Endodermal cell (in vitro differentiated cells): ENCODE data around the gene JMJD6. TPM values are rescaled to one million over a fixed set of nuclear protein-coding genes. Genes with fewer than 3 reads are reported as not detected.
"Not testable (repeated sequence)": the region's sequence is repeated elsewhere in the genome, so short reads cannot be mapped to it uniquely, and the experiment has no call there.

ENCODE experiments used
- DNase-seq: peaks from one replicate; pipeline ENCODE4 v3.0.0-alpha.2; 2017
- H3K27ac ChIP-seq: 2 replicates; pipeline ENCODE4 v1.5.1; 2013; ENCODE audit warnings: mild to moderate bottlenecking, low read depth, low read length, moderate library complexity
- H3K27me3 ChIP-seq: 2 replicates; pipeline ENCODE4 v1.6.1; 2013; ENCODE audit warnings: mild to moderate bottlenecking, low read length, moderate library complexity; ENCODE audit not compliant: insufficient read depth, control insufficient read depth, poor library complexity, severe bottlenecking
- H3K36me3 ChIP-seq: 2 replicates; pipeline ENCODE4 v1.7.0; 2013; ENCODE audit warnings: mild to moderate bottlenecking, low read length, moderate library complexity; ENCODE audit not compliant: control insufficient read depth, insufficient read depth
- H3K4me1 ChIP-seq: one replicate; pipeline ENCODE4 v1.7.0; 2013; ENCODE audit warnings: low read length; ENCODE audit not compliant: control insufficient read depth, insufficient read depth
- H3K4me3 ChIP-seq: 2 replicates; pipeline ENCODE4 v1.5.1; 2013; ENCODE audit warnings: mild to moderate bottlenecking, low read length, moderate library complexity
- H3K9ac ChIP-seq: 2 replicates; pipeline ENCODE4 v1.6.1; 2013; ENCODE audit warnings: mild to moderate bottlenecking, low read length, moderate library complexity; ENCODE audit not compliant: poor library complexity, severe bottlenecking; ENCODE audit errors: extremely low read depth
- H3K9me3 ChIP-seq: 2 replicates; pipeline ENCODE4 v1.6.1; 2013; ENCODE audit warnings: mild to moderate bottlenecking, low read length, moderate library complexity; ENCODE audit not compliant: control insufficient read depth
- H3K27ac Mint-ChIP-seq: 2 replicates; pipeline ENCODE4 v1.8.0; 2020; ENCODE audit warnings: mixed read lengths
- H3K27me3 Mint-ChIP-seq: 2 replicates; pipeline ENCODE4 v1.8.0; 2021; ENCODE audit warnings: mild to moderate bottlenecking, mixed read lengths; ENCODE audit not compliant: insufficient read depth
- H3K36me3 Mint-ChIP-seq: 2 replicates; pipeline ENCODE4 v1.8.0; 2020; ENCODE audit warnings: low read depth, mixed read lengths
- H3K4me1 Mint-ChIP-seq: 2 replicates; pipeline ENCODE4 v1.8.0; 2020; ENCODE audit warnings: mixed read lengths
- H3K4me3 Mint-ChIP-seq: 2 replicates; pipeline ENCODE4 v1.8.0; 2020; ENCODE audit warnings: mild to moderate bottlenecking, moderate library complexity, mixed read lengths
- H3K9me3 Mint-ChIP-seq: 2 replicates; pipeline ENCODE4 v1.8.0; 2020; ENCODE audit warnings: mild to moderate bottlenecking, mixed read lengths
- CTCF ChIP-seq: fragments of 200-600 bp; sonication (generic); conservative IDR thresholded peaks from 2 replicates; pipeline ENCODE4 v1.5.0; 2021; ENCODE audit warnings: antibody characterized with exemption, mild to moderate bottlenecking
- WGBS, 2 experiments: methylation state at CpG; one replicate each; pipeline versions ENCODE4 v1.1.5 to v1.1.7; 2013; ENCODE audit warnings: missing lambda C conversion rate in 2 of 2, mixed read lengths in 1 of 2; ENCODE audit not compliant: insufficient coverage in 1 of 2, insufficient read length in 1 of 2; 5-methylcytosine and 5-hydroxymethylcytosine counted together
- total RNA-seq, 2 donors: library from RNA; stranded (reverse); fragmentation: NEBNext Ultra II Directional in 1 of 2; extraction: Animal tissue kit (Norgen Biotek cat#: 25700) in 1 of 2; gene quantifications; 2 replicates in 1 of 2; 3 replicates in 1 of 2; pipeline ENCODE4 v1.2.1, GENCODE V29; 2021

The JMJD6 gene
- total RNA-seq, 2 donors from 2014 or later = 17.0 to 20.3 TPM

GRCh38 chr17:76723812-76724211 is 2.6 kb downstream of the JMJD6 start:
- no peaks in the 10 kb centered on the region for H3K9me3 Mint-ChIP-seq

GRCh38 chr17:76722977-76723376 is 3.4 kb downstream of the JMJD6 start:
- peaks cover 66% of the 10 kb centered on the region for H3K36me3 Mint-ChIP-seq
- H3K4me1 ChIP-seq, H3K4me3 Mint-ChIP-seq, H3K27me3 Mint-ChIP-seq, H3K4me1 Mint-ChIP-seq, H3K9me3 ChIP-seq, H3K27me3 ChIP-seq, H3K9me3 Mint-ChIP-seq, H3K9ac ChIP-seq, H3K27ac ChIP-seq, DNase-seq, H3K4me3 ChIP-seq, H3K27ac Mint-ChIP-seq: not testable (repeated sequence)
- 97% methylated on average over 5 to 8 of the region's 8 CpGs for WGBS, 2 experiments
- peaks cover 66% of the 10 kb centered on the region for H3K36me3 ChIP-seq

More at GRCh38 chr17:76723812-76724211, 2.6 kb downstream of the JMJD6 start:
- Histone ChIP-seq H3K36me3 (peaks cover 57% of the 10 kb centered on the region), H3K4me1 (no peaks in the 10 kb centered on the region), H3K27me3 (no peaks in the 10 kb centered on the region), H3K9me3 (no peaks in the 10 kb centered on the region), H3K4me3 (no peak overlapping the region), H3K27ac (no peak overlapping the region), H3K9ac (no peak overlapping the region)
- peaks cover 57% of the 10 kb centered on the region for H3K36me3 Mint-ChIP-seq
- no peak overlapping the region for H3K27ac Mint-ChIP-seq
- DNase-seq = no peak
- H3K4me1 Mint-ChIP-seq = peaks cover 5% of the 10 kb centered on the region
- TF ChIP-seq CTCF = no peak
- WGBS, 2 experiments = 96 to 97% methylated on average over 3 to 9 of the region's 9 CpGs
- no peak overlapping the region for H3K4me3 Mint-ChIP-seq
- no peaks in the 10 kb centered on the region for H3K27me3 Mint-ChIP-seq

- H3K9ac ChIP-seq = no peak overlapping the region
Observed at GRCh38 chr17:76722279-76722678, 4.1 kb downstream of the JMJD6 start.

More at GRCh38 chr17:76722279-76722678, 4.1 kb downstream of the JMJD6 start:
- no peaks in the 10 kb centered on the region for H3K9me3 ChIP-seq
- no peaks in the 10 kb centered on the region for H3K4me1 ChIP-seq
- no peaks in the 10 kb centered on the region for H3K27me3 Mint-ChIP-seq
- H3K36me3 ChIP-seq = peaks cover 70% of the 10 kb centered on the region
- no peak for TF ChIP-seq CTCF
- H3K9me3 Mint-ChIP-seq = no peaks in the 10 kb centered on the region
- WGBS, 2 experiments = 95% methylated on average over 6 to 8 of the region's 8 CpGs
- H3K27ac ChIP-seq = no peak overlapping the region
- H3K4me1 Mint-ChIP-seq = peaks cover 5% of the 10 kb centered on the region
- H3K27me3 ChIP-seq = no peaks in the 10 kb centered on the region
- no peak overlapping the region for H3K4me3 Mint-ChIP-seq
- no peak for DNase-seq
- H3K36me3 Mint-ChIP-seq = peaks cover 68% of the 10 kb centered on the region
- H3K4me3 ChIP-seq = no peak overlapping the region
- H3K27ac Mint-ChIP-seq = no peak overlapping the region
